B cell (primary cell): ENCODE data around the gene SERPINE3.

Experiments
- CTCF ChIP-seq: fragments of 200-600 bp; IDR thresholded peaks from one replicate; pipeline ENCODE4 v1.8.0; 2022; ENCODE audit warnings: antibody characterized with exemption, mild to moderate bottlenecking
- EZH2 ChIP-seq: IDR thresholded peaks from 2 replicates; pipeline ENCODE4 v1.6.1; 2012; ENCODE audit warnings: borderline replicate concordance, low read depth, mild to moderate bottlenecking, moderate library complexity, low read length; ENCODE audit not compliant: insufficient read depth, poor library complexity, severe bottlenecking

GRCh38 chr13:51326777-51327176 is 12.7 kb upstream of the SERPINE3 start:
- TF ChIP-seq CTCF (no peak), EZH2 (no peak)
